ENCODE results near the gene KCNC3.

The KCNC3 gene

GRCh38 chr19:50322234-50322633 lies 6.9 kb downstream of the KCNC3 start:
- peaks cover 15% of the 10 kb centered on the region for H3K27me3 ChIP-seq (ENCODE audit: insufficient read depth, poor library complexity, severe bottlenecking)
- H3K4me1 ChIP-seq (ENCODE audit: insufficient read depth, poor library complexity, severe bottlenecking), result no peaks in the 10 kb centered on the region
- H3K27ac ChIP-seq (ENCODE audit: poor library complexity, severe bottlenecking), result no peak overlapping the region
- no peak overlapping the region for H3K4me3 ChIP-seq (ENCODE audit: severe bottlenecking)
- H3K9me3 ChIP-seq (ENCODE audit: severe bottlenecking), result peaks cover 4% of the 10 kb centered on the region
- ATAC-seq (ENCODE audit: low read depth) (no peak), DNase-seq (ENCODE audit: low spot score) (no peak)
- no peaks in the 10 kb centered on the region for H3K36me3 ChIP-seq (ENCODE audit: low read depth)
- TF ChIP-seq CTCF (IDR thresholded peaks at IDR 0.05; ENCODE audit: poor library complexity, severe bottlenecking), result no peak

GRCh38 chr19:50321831-50322230 lies 7.3 kb downstream of the KCNC3 start:
- Histone ChIP-seq H3K9me3 (ENCODE audit: severe bottlenecking) (peaks cover 4% of the 10 kb centered on the region), H3K4me1 (ENCODE audit: insufficient read depth, poor library complexity, severe bottlenecking) (no peaks in the 10 kb centered on the region), H3K36me3 (ENCODE audit: low read depth) (no peaks in the 10 kb centered on the region), H3K27ac (ENCODE audit: poor library complexity, severe bottlenecking) (no peak overlapping the region), H3K4me3 (ENCODE audit: severe bottlenecking) (no peak overlapping the region), H3K27me3 (ENCODE audit: insufficient read depth, poor library complexity, severe bottlenecking) (peaks cover 11% of the 10 kb centered on the region)
- DNase-seq (ENCODE audit: low spot score), result no peak
- ATAC-seq (ENCODE audit: low read depth), result no peak
- TF ChIP-seq CTCF (IDR thresholded peaks at IDR 0.05; ENCODE audit: poor library complexity, severe bottlenecking), result no peak

- H3K9me3 ChIP-seq (ENCODE audit: severe bottlenecking), result no peaks in the 10 kb centered on the region
- no peak for ATAC-seq (ENCODE audit: low read depth)
- H3K4me3 ChIP-seq (ENCODE audit: severe bottlenecking), result no peak overlapping the region
- no peaks in the 10 kb centered on the region for H3K36me3 ChIP-seq (ENCODE audit: low read depth)
- peaks cover 11% of the 10 kb centered on the region for H3K27me3 ChIP-seq (ENCODE audit: insufficient read depth, poor library complexity, severe bottlenecking)
- no peak overlapping the region for H3K27ac ChIP-seq (ENCODE audit: poor library complexity, severe bottlenecking)
- no peak for TF ChIP-seq CTCF (IDR thresholded peaks at IDR 0.05; ENCODE audit: poor library complexity, severe bottlenecking)
- DNase-seq (ENCODE audit: low spot score), result no peak
- no peaks in the 10 kb centered on the region for H3K4me1 ChIP-seq (ENCODE audit: insufficient read depth, poor library complexity, severe bottlenecking)
Measured at GRCh38 chr19:50320596-50320995, 8.6 kb downstream of the KCNC3 start.

GRCh38 chr19:50320051-50320450 lies 9.1 kb downstream of the KCNC3 start:
- H3K27ac ChIP-seq (ENCODE audit: poor library complexity, severe bottlenecking), result no peak overlapping the region
- no peaks in the 10 kb centered on the region for H3K4me1 ChIP-seq (ENCODE audit: insufficient read depth, poor library complexity, severe bottlenecking)
- H3K36me3 ChIP-seq (ENCODE audit: low read depth), result no peaks in the 10 kb centered on the region
- no peak overlapping the region for H3K4me3 ChIP-seq (ENCODE audit: severe bottlenecking)
- no peaks in the 10 kb centered on the region for H3K9me3 ChIP-seq (ENCODE audit: severe bottlenecking)
- no peak for TF ChIP-seq CTCF (IDR thresholded peaks at IDR 0.05; ENCODE audit: poor library complexity, severe bottlenecking)
- H3K27me3 ChIP-seq (ENCODE audit: insufficient read depth, poor library complexity, severe bottlenecking), result peaks cover 13% of the 10 kb centered on the region
- no peak for ATAC-seq (ENCODE audit: low read depth)
- no peak for DNase-seq (ENCODE audit: low spot score)

- H3K27ac ChIP-seq (ENCODE audit: poor library complexity, severe bottlenecking), result no peak overlapping the region
- no peak for TF ChIP-seq CTCF (IDR thresholded peaks at IDR 0.05; ENCODE audit: poor library complexity, severe bottlenecking)
- ATAC-seq (ENCODE audit: low read depth) (no peak), DNase-seq (ENCODE audit: low spot score) (no peak)
- H3K36me3 ChIP-seq (ENCODE audit: low read depth), result no peaks in the 10 kb centered on the region
- no peak overlapping the region for H3K4me3 ChIP-seq (ENCODE audit: severe bottlenecking)
- H3K9me3 ChIP-seq (ENCODE audit: severe bottlenecking), result no peaks in the 10 kb centered on the region
- peaks cover 22% of the 10 kb centered on the region for H3K27me3 ChIP-seq (ENCODE audit: insufficient read depth, poor library complexity, severe bottlenecking)
- H3K4me1 ChIP-seq (ENCODE audit: insufficient read depth, poor library complexity, severe bottlenecking), result no peaks in the 10 kb centered on the region
Measured at GRCh38 chr19:50319156-50319555, 10.0 kb downstream of the KCNC3 start.
